ENCODE results near the gene SCRN1. TPM values are rescaled to one million over a fixed set of nuclear protein-coding genes. Genes with fewer than 3 reads are reported as not detected.

The SCRN1 gene
- total and polyA plus RNA-seq, 2 of the 13 experiments (the other 11 are each of a cell fraction or from before 2014, with no cell fraction given) = 43.2 to 49.8 TPM

GRCh38 chr7:30028216-30028748, 38.7 kb upstream of the SCRN1 start, which contains the start of gene PLEKHA8 (continued):
- TF ChIP-seq ZNF318 (CRISPR knock-in tag; IDR thresholded peaks at IDR 0.05) = peak; percentile 23; the same call in 1 of the 2 replicates
- TF ChIP-seq HOXA5 (CRISPR knock-in tag; IDR thresholded peaks at IDR 0.05) = peak; percentile 64; the same call in 1 of the 2 replicates
- peak; percentile 40; the same call in 1 of the 2 replicates for TF ChIP-seq KLF9 (CRISPR knock-in tag; IDR thresholded peaks at IDR 0.05; ENCODE audit: low read depth)
- no peak for TF ChIP-seq FOXK2 (IDR thresholded peaks at IDR 0.05)
- TF ChIP-seq NFYB (CRISPR knock-in tag; IDR thresholded peaks at IDR 0.05) = peak; percentile 41; the same call in 1 of the 2 replicates
- TF ChIP-seq CBFB (CRISPR knock-in tag; IDR thresholded peaks at IDR 0.05) = peak; percentile 74
- 0 out of 2 replicates have a peak, but pooled peaks have one; percentile 75 for TF ChIP-seq ZNF678 (CRISPR knock-in tag; IDR thresholded peaks at IDR 0.05)
- TF ChIP-seq ZNF646 (CRISPR knock-in tag; IDR thresholded peaks at IDR 0.05) = no peak
- no peak for TF ChIP-seq ZFP36L1 (CRISPR knock-in tag; IDR thresholded peaks at IDR 0.05)
- TF ChIP-seq SMARCE1 (IDR thresholded peaks at IDR 0.05; ENCODE audit: borderline replicate concordance) = no peak
- TF ChIP-seq ZNF766 (CRISPR knock-in tag; IDR thresholded peaks at IDR 0.05; ENCODE audit: borderline replicate concordance) = 0 out of 2 replicates have a peak, but pooled peaks have one; percentile 58
- TF ChIP-seq ZNF362 (CRISPR knock-in tag; IDR thresholded peaks at IDR 0.05; ENCODE audit: borderline replicate concordance) = no peak

Data from HepG2 (cell line).